AG08395 (cell line): ENCODE data around the gene SFXN5.
A peak's percentile ranks its signal among the peaks of the same experiment; 100 is the strongest.

Experiments used
- DNase-seq: peaks from one replicate; pipeline ENCODE4 v3.0.0; 2012; ENCODE audit warnings: mixed read lengths, low spot score

The SFXN5 gene

DNA sequence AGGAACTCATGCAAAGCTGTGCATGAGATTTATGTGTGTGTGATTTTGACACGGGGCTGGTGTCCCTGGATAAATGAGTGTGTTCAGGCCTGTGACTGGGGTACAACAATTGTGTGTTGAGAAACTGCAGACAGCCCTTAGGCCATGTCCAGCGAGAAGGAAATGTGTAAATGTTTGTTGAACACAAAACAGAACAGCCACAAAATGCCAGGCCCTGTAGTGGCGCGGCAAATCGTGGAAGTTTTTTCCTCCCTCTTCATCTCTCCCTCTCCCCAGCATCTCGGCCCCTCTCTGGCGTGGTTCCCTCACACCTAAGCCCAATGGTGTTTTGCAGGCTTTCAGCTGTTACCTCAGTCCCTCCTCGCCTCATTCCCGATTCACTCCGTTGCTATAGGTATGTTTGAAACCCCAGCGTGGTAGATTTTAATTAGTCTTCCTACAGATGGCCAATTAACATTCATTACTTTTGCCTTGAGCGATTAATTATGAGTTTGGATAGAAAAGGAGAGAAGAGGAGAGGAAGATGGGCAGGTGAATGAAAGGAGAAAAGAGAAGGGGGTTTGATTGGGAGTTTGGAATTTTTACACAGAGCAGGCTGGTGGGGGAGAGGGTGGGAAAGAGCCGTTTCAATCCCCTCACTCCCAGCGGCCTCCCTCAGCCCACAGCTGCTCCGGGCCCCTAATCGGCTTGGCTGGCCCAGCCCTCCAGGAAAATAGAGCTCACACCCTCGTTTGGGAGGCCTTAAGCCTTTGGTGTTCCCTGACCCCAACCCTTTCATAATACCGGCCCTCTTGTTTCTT lies 173.5 kb downstream of the SFXN5 start:
- no peak for DNase-seq

DNA sequence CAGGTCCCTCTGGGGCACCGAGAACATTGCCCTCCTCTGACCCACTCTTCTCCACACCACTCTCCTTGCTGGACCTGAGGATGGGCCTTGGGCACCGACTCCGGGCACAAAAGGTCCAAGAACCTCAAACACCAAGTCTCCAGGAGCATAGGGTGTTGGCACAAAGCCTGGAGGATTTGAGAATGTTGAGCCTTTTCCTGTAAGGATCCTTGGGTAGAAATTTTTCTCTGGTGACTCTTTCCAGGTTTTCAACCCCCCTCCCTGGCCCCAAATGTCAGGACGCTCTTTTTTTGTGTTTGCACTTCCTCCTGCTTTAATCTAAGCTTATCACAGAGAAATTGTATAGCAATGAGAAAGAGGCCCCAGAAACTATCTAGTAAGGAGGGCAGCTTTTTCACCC lies 175.1 kb downstream of the SFXN5 start:
- no peak for DNase-seq

DNA sequence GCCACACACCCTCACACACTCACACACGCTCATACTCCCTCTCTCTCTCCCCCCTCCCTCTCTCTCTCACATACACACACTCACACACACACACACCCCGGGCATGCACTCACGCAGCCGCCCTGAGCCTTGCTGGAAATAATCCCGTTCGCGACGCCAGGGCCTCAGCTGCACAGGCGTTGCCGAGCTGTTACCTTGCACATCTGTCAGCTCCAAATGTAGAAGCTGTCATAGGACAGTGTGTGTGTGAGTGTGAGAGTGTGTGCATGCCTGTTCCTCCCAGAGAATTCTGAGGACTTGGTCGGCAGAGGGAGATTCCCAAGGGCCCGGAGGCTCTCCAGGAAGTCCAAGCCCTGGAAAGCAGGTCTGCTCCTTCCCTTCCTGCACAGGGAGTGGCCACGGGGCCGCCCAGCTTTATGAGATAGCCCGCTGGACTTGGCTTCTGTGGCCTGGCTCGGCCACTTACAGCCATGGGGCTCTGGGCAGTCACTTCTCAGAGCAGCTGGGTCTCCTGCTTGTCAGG lies 175.7 kb downstream of the SFXN5 start:
- DNase-seq, result no peak

DNA sequence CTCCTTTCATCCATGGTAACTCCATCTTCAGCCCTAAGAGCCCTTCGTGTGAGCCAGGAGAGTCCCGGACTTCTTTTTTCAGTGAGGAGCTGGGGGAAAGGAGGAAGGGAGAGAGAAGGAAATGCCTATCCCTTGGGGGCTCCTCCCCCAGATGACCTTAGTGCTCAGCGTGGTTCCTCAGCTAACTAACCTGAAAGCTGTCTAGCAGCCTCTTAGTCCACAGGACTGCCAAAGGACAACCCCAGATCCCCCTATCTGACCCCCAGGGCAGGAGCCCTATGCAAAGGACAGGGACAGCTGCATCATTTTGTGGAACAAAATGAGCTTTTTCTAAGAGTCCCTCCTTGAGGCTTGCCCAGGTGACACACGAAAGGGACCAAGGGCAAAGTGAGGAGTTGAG lies 176.4 kb downstream of the SFXN5 start:
- no peak for DNase-seq

GRCh38 chr2:72894514-72894913 lies 177.0 kb downstream of the SFXN5 start:
- DNase-seq, result no peak

GRCh38 chr2:72893594-72894319 lies 177.8 kb downstream of the SFXN5 start:
- peak; percentile 71 for DNase-seq

- peak; percentile 87 for DNase-seq
These were observed 178.9 kb downstream of the SFXN5 start for GRCh38 chr2:72892506-72893173.
